Endothelial cell of umbilical vein (primary cell): ENCODE data around the gene MFSD8.

Source experiments
- CTCF ChIP-seq, 2 donors: IDR thresholded peaks; 1 replicate in 1 of 2; 2 replicates in 1 of 2; pipeline ENCODE4 v1.5.1; 2011; ENCODE audit warnings: low read length in 2 of 2, mild to moderate bottlenecking in 2 of 2, moderate library complexity in 2 of 2, control low read depth in 1 of 2, inconsistent platforms in 1 of 2, low read depth in 1 of 2; ENCODE audit not compliant: insufficient read depth in 1 of 2; ENCODE audit errors: extremely low read depth in 1 of 2
- POLR2A ChIP-seq: IDR thresholded peaks from 2 replicates; pipeline ENCODE4 v1.6.1; 2012; ENCODE audit warnings: low read depth, mild to moderate bottlenecking, control low read depth, low read length

GRCh38 chr4:127870688-127871087, 94.3 kb downstream of the MFSD8 start:
- TF ChIP-seq CTCF (IDR thresholded peaks at IDR 0.05; ENCODE audit: extremely low read depth in 1 of 2, insufficient read depth in 1 of 2, low read depth in 1 of 2, low read length in 2 of 2) (no peak), POLR2A (no peak)
